CD14-positive monocyte (primary cell): ENCODE data around the gene IGHMBP2. TPM values are rescaled to one million over a fixed set of nuclear protein-coding genes. Genes with fewer than 3 reads are reported as not detected.

Experiments used
- DNase-seq, 3 donors: peaks; one replicate each; pipeline ENCODE4 v3.0.0-alpha.2; 2011 to 2022
- H2AFZ ChIP-seq: 2 replicates; pipeline ENCODE4 v1.6.0; 2012; ENCODE audit warnings: mild to moderate bottlenecking, low read depth, low read length, inconsistent platforms; ENCODE audit not compliant: insufficient read depth, poor library complexity, severe bottlenecking
- H3K27ac ChIP-seq, 2 donors: 1 replicate in 1 of 2; 2 replicates in 1 of 2; pipeline ENCODE4 v1.5.1; 2012 to 2013; ENCODE audit warnings: low read length in 2 of 2, control low read depth in 1 of 2, inconsistent platforms in 1 of 2, low read depth in 1 of 2, mild to moderate bottlenecking in 1 of 2
- H3K27me3 ChIP-seq, 2 donors: one replicate each; pipeline versions ENCODE4 v1.6.0 to v1.6.1; 2011 to 2013; ENCODE audit warnings: low read length in 2 of 2; ENCODE audit not compliant: control insufficient read depth in 2 of 2, insufficient read depth in 2 of 2
- H3K36me3 ChIP-seq, 2 donors: replicated peaks in 1 of 2; 1 replicate in 1 of 2; 2 replicates in 1 of 2; pipeline versions ENCODE4 v1.5.1 to v1.6.1; 2012 to 2013; ENCODE audit warnings: low read length in 2 of 2, control low read depth in 1 of 2, inconsistent platforms in 1 of 2, mild to moderate bottlenecking in 1 of 2; ENCODE audit not compliant: insufficient read depth in 2 of 2, control insufficient read depth in 1 of 2
- H3K4me1 ChIP-seq, 2 donors: 1 replicate in 1 of 2; 2 replicates in 1 of 2; pipeline versions ENCODE4 v1.5.1 to v1.6.1; 2012 to 2013; ENCODE audit warnings: low read length in 2 of 2, control low read depth in 1 of 2, inconsistent platforms in 1 of 2, mild to moderate bottlenecking in 1 of 2, moderate library complexity in 1 of 2; ENCODE audit not compliant: insufficient read depth in 2 of 2, control insufficient read depth in 1 of 2
- H3K4me2 ChIP-seq: replicated peaks from 2 replicates; pipeline ENCODE3; 2012; ENCODE audit warnings: low read length, moderate library complexity, mild to moderate bottlenecking; ENCODE audit not compliant: poor library complexity, severe bottlenecking; ENCODE audit errors: extremely low read depth
- H3K4me3 ChIP-seq, 3 experiments: fragments of 200-600 bp in 1 of 3; sonication (generic) in 1 of 3; replicated peaks in 1 of 3; 1 replicate in 2 of 3; 2 replicates in 1 of 3; pipeline ENCODE4 v1.5.1; 2011 to 2013; ENCODE audit warnings: low read length in 3 of 3, mild to moderate bottlenecking in 3 of 3, control low read depth in 2 of 3, low read depth in 2 of 3, inconsistent platforms in 1 of 3, moderate library complexity in 1 of 3
- H3K79me2 ChIP-seq: 2 replicates; pipeline ENCODE4 v1.6.0; 2012; ENCODE audit warnings: mild to moderate bottlenecking, control low read depth, inconsistent platforms, low read length, moderate library complexity; ENCODE audit not compliant: insufficient read depth
- H3K9ac ChIP-seq: 2 replicates; pipeline ENCODE4 v1.6.0; 2017; ENCODE audit warnings: low read length, mild to moderate bottlenecking; ENCODE audit not compliant: insufficient read depth, poor library complexity, severe bottlenecking
- H3K9me3 ChIP-seq, 2 donors: replicated peaks in 1 of 2; 1 replicate in 1 of 2; 2 replicates in 1 of 2; pipeline versions ENCODE4 v1.5.1 to v1.6.1; 2012 to 2013; ENCODE audit warnings: low read length in 2 of 2, control low read depth in 1 of 2; ENCODE audit not compliant: control insufficient read depth in 1 of 2, insufficient read depth in 1 of 2
- H4K20me1 ChIP-seq: 2 replicates; pipeline ENCODE4 v1.6.0; 2012; ENCODE audit warnings: mild to moderate bottlenecking, low read length, control low read depth, moderate library complexity; ENCODE audit not compliant: insufficient read depth
- H3K27ac Mint-ChIP-seq, 7 donors: one replicate each; pipeline ENCODE4 v1.8.0; 2020; ENCODE audit warnings: mild to moderate bottlenecking in 7 of 7, mixed read lengths in 7 of 7, moderate library complexity in 6 of 7, inconsistent platforms in 2 of 7
- H3K27me3 Mint-ChIP-seq, 3 donors: one replicate each; pipeline ENCODE4 v1.8.0; 2021 to 2022; ENCODE audit warnings: low read depth in 3 of 3, mild to moderate bottlenecking in 3 of 3, mixed read lengths in 3 of 3, moderate library complexity in 3 of 3, inconsistent platforms in 1 of 3
- H3K36me3 Mint-ChIP-seq, 2 donors: one replicate each; pipeline ENCODE4 v1.8.0; 2020; ENCODE audit warnings: mixed read lengths in 2 of 2, inconsistent platforms in 1 of 2, mild to moderate bottlenecking in 1 of 2
- H3K4me1 Mint-ChIP-seq: one replicate; pipeline ENCODE4 v1.8.0; 2020; ENCODE audit warnings: mild to moderate bottlenecking, mixed read lengths
- H3K4me3 Mint-ChIP-seq, 2 donors: one replicate each; pipeline ENCODE4 v1.8.0; 2020; ENCODE audit warnings: mild to moderate bottlenecking in 2 of 2, mixed read lengths in 2 of 2, moderate library complexity in 1 of 2
- H3K9me3 Mint-ChIP-seq, 7 donors: one replicate each; pipeline ENCODE4 v1.8.0; 2020 to 2022; ENCODE audit warnings: mixed read lengths in 7 of 7, mild to moderate bottlenecking in 6 of 7, moderate library complexity in 6 of 7, inconsistent platforms in 2 of 7
- WGBS: methylation state at CpG from one replicate; pipeline ENCODE4 v1.1.5; 2013; ENCODE audit warnings: missing lambda C conversion rate; ENCODE audit not compliant: insufficient coverage; 5-methylcytosine and 5-hydroxymethylcytosine counted together
- intact Hi-C, 2 donors: fragments of 100-400 bp; cut with micrococcal nuclease; formaldehyde crosslinking; loops; one replicate each; pipeline versions ENCODE4 v1.15.0 to v1.15.1; 2023
- polyA plus RNA-seq, 3 donors: library from polyadenylated mRNA; depleted of rRNA in 1 of 3; unstranded in 2 of 3; stranded (reverse) in 1 of 3; fragments of 300-500 nt in 2 of 3; fragments of >200 nt in 1 of 3; fragmentation: Illumina TruSeq in 2 of 3; gene quantifications; 1 replicate in 2 of 3; 2 replicates in 1 of 3; pipeline ENCODE4 v1.2.3, GENCODE V29; 2012 to 2021
- TF ChIP-seq, protein P1 (sequence below): fragments of 200-600 bp; IDR thresholded peaks from one replicate; pipeline ENCODE4 v1.8.0; 2022; ENCODE audit warnings: antibody characterized with exemption, mild to moderate bottlenecking

Gene IGHMBP2
- polyA plus RNA-seq, 3 donors, result 3.9 to 14.9 (median 6.0) TPM

DNA sequence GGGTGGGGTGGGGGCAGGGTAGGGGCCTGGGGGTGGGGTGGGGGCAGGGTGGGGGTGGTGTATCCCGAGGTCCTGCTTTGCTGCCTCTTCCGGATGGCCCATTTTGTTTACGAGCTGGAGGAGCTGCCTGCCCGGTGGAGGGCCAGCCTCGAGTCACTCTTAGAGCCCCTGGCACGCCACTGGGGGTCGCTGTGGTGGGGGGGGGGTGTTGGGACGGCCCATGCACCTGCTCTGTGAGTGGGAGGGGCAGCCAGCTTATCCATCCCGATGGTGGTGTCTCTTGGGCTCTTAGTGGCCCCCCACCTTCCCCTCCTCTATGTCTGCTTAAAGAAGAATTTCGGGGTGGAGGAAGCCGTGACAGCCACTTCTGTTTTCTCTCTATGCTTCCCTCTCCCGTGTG lies 52.5 kb downstream of the IGHMBP2 start:
- H3K9me3 Mint-ChIP-seq, result peaks cover 0 to 7% (median 0%) of the 10 kb centered on the region in 7 donors
- no peak overlapping the region for H3K27ac ChIP-seq
- DNase-seq, result peak; percentile 24 to 52 (median 30)

DNA sequence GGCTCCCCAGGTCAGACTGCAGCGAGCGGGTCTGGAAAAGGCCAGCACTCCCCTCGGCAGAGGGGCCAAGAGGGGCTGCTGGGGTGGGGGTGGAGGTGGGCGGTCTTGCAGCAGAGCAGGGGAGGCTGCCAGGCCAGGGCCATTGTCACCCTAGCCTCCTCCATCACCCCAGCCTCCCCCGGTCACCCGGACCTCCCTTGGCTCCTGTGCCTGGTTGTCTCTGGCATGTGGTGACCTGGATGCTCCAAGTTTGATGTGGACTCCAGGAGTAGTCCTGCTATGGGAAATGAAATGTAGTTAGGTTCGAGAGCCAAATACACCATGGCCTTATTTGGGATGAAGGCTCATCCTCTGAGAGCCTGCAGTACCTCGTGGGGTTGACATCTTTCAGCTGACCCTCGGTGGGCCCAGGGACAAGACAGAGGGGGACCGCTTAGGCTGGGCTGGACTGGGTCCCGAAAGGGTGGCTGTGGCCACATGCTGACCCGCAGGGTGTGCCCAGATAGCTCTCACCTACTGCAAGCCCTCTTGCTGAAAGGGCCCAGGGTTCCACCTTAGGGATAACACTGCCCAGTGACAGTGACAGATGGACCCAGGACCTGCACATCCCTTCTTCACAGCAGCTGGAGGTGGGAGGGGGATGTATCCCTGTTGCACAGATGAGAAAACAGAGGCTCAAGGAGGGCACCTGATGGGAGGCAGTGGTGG lies 53.0 kb downstream of the IGHMBP2 start:
- Mint-ChIP-seq H3K4me3 (peak overlapping the region; percentile 65 to 73), H3K4me1 (peaks cover 12% of the 10 kb centered on the region), H3K9me3 (peaks cover 0 to 7% (median 0%) of the 10 kb centered on the region in 7 donors), H3K36me3 (peaks cover 0 to 3% of the 10 kb centered on the region in 2 donors), H3K27me3 (peaks cover 1 to 6% (median 4%) of the 10 kb centered on the region in 3 donors), H3K27ac (peak overlapping the region in 2 of 7 donors; percentile 43 to 68)
- Histone ChIP-seq H3K9me3 (no peaks in the 10 kb centered on the region), H3K79me2 (no peaks in the 10 kb centered on the region), H3K27ac (no peak overlapping the region), H2AFZ (peak overlapping the region; percentile 68), H3K4me3 (peak overlapping the region in 1 of 3 experiments; percentile 60), H4K20me1 (no peaks in the 10 kb centered on the region), H3K4me2 (peak overlapping the region; percentile 61), H3K4me1 (peaks cover 18 to 19% of the 10 kb centered on the region in 2 donors), H3K36me3 (no peaks in the 10 kb centered on the region), H3K9ac (peak overlapping the region; percentile 19), H3K27me3 (no peaks in the 10 kb centered on the region)
- 98% methylated on average over 5 of the region's 12 CpGs for WGBS
- DNase-seq, result no peak
- intact Hi-C loops, result no loop called here
- TF ChIP-seq, protein P1, sequence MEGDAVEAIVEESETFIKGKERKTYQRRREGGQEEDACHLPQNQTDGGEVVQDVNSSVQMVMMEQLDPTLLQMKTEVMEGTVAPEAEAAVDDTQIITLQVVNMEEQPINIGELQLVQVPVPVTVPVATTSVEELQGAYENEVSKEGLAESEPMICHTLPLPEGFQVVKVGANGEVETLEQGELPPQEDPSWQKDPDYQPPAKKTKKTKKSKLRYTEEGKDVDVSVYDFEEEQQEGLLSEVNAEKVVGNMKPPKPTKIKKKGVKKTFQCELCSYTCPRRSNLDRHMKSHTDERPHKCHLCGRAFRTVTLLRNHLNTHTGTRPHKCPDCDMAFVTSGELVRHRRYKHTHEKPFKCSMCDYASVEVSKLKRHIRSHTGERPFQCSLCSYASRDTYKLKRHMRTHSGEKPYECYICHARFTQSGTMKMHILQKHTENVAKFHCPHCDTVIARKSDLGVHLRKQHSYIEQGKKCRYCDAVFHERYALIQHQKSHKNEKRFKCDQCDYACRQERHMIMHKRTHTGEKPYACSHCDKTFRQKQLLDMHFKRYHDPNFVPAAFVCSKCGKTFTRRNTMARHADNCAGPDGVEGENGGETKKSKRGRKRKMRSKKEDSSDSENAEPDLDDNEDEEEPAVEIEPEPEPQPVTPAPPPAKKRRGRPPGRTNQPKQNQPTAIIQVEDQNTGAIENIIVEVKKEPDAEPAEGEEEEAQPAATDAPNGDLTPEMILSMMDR, result peak; percentile 2

More for the DNA sequence above, 52.5 kb downstream of the IGHMBP2 start:
- peaks cover 12% of the 10 kb centered on the region for H3K4me1 Mint-ChIP-seq
- Histone ChIP-seq H3K9ac (peak overlapping the region; percentile 19), H3K79me2 (no peaks in the 10 kb centered on the region), H4K20me1 (no peaks in the 10 kb centered on the region), H3K4me1 (peaks cover 18 to 19% of the 10 kb centered on the region in 2 donors), H3K9me3 (no peaks in the 10 kb centered on the region), H2AFZ (peak overlapping the region; percentile 68), H3K4me3 (peak overlapping the region in 1 of 3 experiments; percentile 60), H3K36me3 (no peaks in the 10 kb centered on the region), H3K27me3 (no peaks in the 10 kb centered on the region), H3K4me2 (peak overlapping the region; percentile 61)
- intact Hi-C loops, result no loop called here
- peaks cover 0 to 3% of the 10 kb centered on the region in 2 donors for H3K36me3 Mint-ChIP-seq
- peak overlapping the region; percentile 65 to 73 for H3K4me3 Mint-ChIP-seq
- peak overlapping the region in 2 of 7 donors; percentile 43 to 68 for H3K27ac Mint-ChIP-seq
- H3K27me3 Mint-ChIP-seq, result peaks cover 3 to 6% (median 4%) of the 10 kb centered on the region in 3 donors
- TF ChIP-seq, protein P1, result peak; percentile 33
- 0% methylated on average over 3 of the region's 12 CpGs for WGBS
